Endothelial cell of umbilical vein (primary cell): ENCODE data around the gene LCN12. TPM values are rescaled to one million over a fixed set of nuclear protein-coding genes. Genes with fewer than 3 reads are reported as not detected.

Experiments
- BruUV-seq: library from RNA; stranded (reverse); fragments of 400-500 nt; replicated peaks from 2 replicates; lab custom pipeline; 2021; lab: Mats Ljungman, UMichigan
- CTCF ChIA-PET: fragments of 300-600, 350-600 bp; sonication (Branson Sonifier 250); formaldehyde crosslinking; loops from one replicate; lab custom pipeline; 2021; ENCODE audit warnings: antibody characterized with exemption, inconsistent platforms; lab: Charles Lee
- POLR2A ChIA-PET: fragments of 300-600, 350-600 bp; sonication (Branson Sonifier 250); formaldehyde crosslinking; loops from one replicate; lab custom pipeline; 2021; ENCODE audit warnings: antibody characterized with exemption, inconsistent platforms; lab: Charles Lee
- DNase-seq: peaks from one replicate; pipeline ENCODE4 v3.0.0-alpha.2; 2011; ENCODE audit warnings: low read depth, low spot score
- FAIRE-seq: peaks from 2 replicates; lab custom pipeline; 2011; peaks lifted over from hg19 to GRCh38; lab: Jason Lieb, UNC
- H2AFZ ChIP-seq: 2 replicates; pipeline ENCODE4 v1.6.0; 2012; ENCODE audit warnings: low read depth, low read length, control low read depth, inconsistent platforms
- H3K27ac ChIP-seq: 2 replicates; pipeline ENCODE4 v1.5.1; 2011; ENCODE audit warnings: low read depth, mild to moderate bottlenecking, control low read depth, low read length, moderate library complexity; ENCODE audit not compliant: insufficient read depth
- H3K27me3 ChIP-seq, 2 experiments: 2 replicates each; pipeline versions ENCODE4 v1.6.0 to v1.6.1; 2011; ENCODE audit warnings: low read length in 2 of 2, mixed read lengths in 1 of 2; ENCODE audit not compliant: control insufficient read depth in 2 of 2, insufficient read depth in 2 of 2
- H3K36me3 ChIP-seq, 2 experiments: 2 replicates in 1 of 2; 3 replicates in 1 of 2; pipeline ENCODE4 v1.5.1; 2011; ENCODE audit warnings: low read length in 2 of 2, mild to moderate bottlenecking in 1 of 2, moderate library complexity in 1 of 2; ENCODE audit not compliant: control insufficient read depth in 2 of 2, insufficient read depth in 2 of 2; ENCODE audit errors: extremely low read depth in 1 of 2
- H3K4me1 ChIP-seq: 3 replicates; pipeline ENCODE4 v1.5.1; 2011; ENCODE audit warnings: mild to moderate bottlenecking, low read length; ENCODE audit not compliant: control insufficient read depth, insufficient read depth; ENCODE audit errors: extremely low read depth
- H3K4me2 ChIP-seq: 2 replicates; pipeline ENCODE4 v1.6.1; 2011; ENCODE audit warnings: low read length, control low read depth, mixed read lengths; ENCODE audit not compliant: insufficient read depth
- H3K4me3 ChIP-seq, 3 experiments: fragments of 200-600 bp in 1 of 3; sonication (generic), shearing (Covaris generic) in 1 of 3; replicated peaks in 1 of 3; 2 replicates each; pipeline ENCODE4 v1.5.1; 2011 to 2016; ENCODE audit warnings: control low read depth in 3 of 3, low read length in 3 of 3, mild to moderate bottlenecking in 2 of 3, inconsistent platforms in 1 of 3, low read depth in 1 of 3, moderate library complexity in 1 of 3; ENCODE audit not compliant: insufficient read depth in 1 of 3
- H3K79me2 ChIP-seq: 2 replicates; pipeline ENCODE4 v1.6.0; 2012; ENCODE audit warnings: low read length, inconsistent platforms; ENCODE audit not compliant: control insufficient read depth, insufficient read depth
- H3K9ac ChIP-seq: replicated peaks from 2 replicates; pipeline ENCODE3; 2011; ENCODE audit warnings: low read length, control low read depth; ENCODE audit not compliant: insufficient read depth; ENCODE audit errors: extremely low read depth
- H3K9me1 ChIP-seq: replicated peaks from 3 replicates; pipeline ENCODE4 v1.6.0; 2011; ENCODE audit warnings: mild to moderate bottlenecking, low read length; ENCODE audit not compliant: control insufficient read depth, insufficient read depth; ENCODE audit errors: extremely low read depth
- H3K9me3 ChIP-seq: replicated peaks from 2 replicates; pipeline ENCODE4 v1.5.1; 2012; ENCODE audit warnings: low read length, inconsistent platforms; ENCODE audit not compliant: control insufficient read depth, insufficient read depth
- H4K20me1 ChIP-seq: replicated peaks from 2 replicates; pipeline ENCODE3; 2011; ENCODE audit warnings: mild to moderate bottlenecking, low read length; ENCODE audit not compliant: control insufficient read depth, insufficient read depth; ENCODE audit errors: extremely low read depth
- EZH2 ChIP-seq: IDR thresholded peaks from 2 replicates; pipeline ENCODE4 v1.6.1; 2012; ENCODE audit warnings: borderline replicate concordance, low read depth, mild to moderate bottlenecking, moderate library complexity, low read length, inconsistent platforms; ENCODE audit not compliant: severe bottlenecking
- FOS ChIP-seq: IDR thresholded peaks from 2 replicates; pipeline ENCODE4 v1.6.1; 2011; ENCODE audit warnings: mild to moderate bottlenecking, low read length, moderate library complexity, borderline replicate concordance; ENCODE audit not compliant: insufficient read depth
- GATA2 ChIP-seq: IDR thresholded peaks from 2 replicates; pipeline ENCODE4 v1.7.0; 2011; ENCODE audit warnings: low read depth, mild to moderate bottlenecking, moderate library complexity, mixed read lengths, low read length; ENCODE audit not compliant: insufficient read length, insufficient read depth
- JUN ChIP-seq: IDR thresholded peaks from 2 replicates; pipeline ENCODE4 v1.6.1; 2011; ENCODE audit warnings: borderline replicate concordance, low read depth; ENCODE audit not compliant: insufficient read length, insufficient read depth
- MYC ChIP-seq: IDR thresholded peaks from one replicate; pipeline ENCODE4 v1.6.1; 2011; ENCODE audit warnings: mild to moderate bottlenecking, low read depth, low read length
- POLR2A ChIP-seq: IDR thresholded peaks from 2 replicates; pipeline ENCODE4 v1.6.1; 2012; ENCODE audit warnings: low read depth, mild to moderate bottlenecking, control low read depth, low read length
- POLR2AphosphoS5 ChIP-seq: IDR thresholded peaks from 2 replicates; pipeline ENCODE4 v1.6.1; 2012; ENCODE audit warnings: low read depth, mild to moderate bottlenecking, control low read depth, low read length, moderate library complexity; ENCODE audit not compliant: insufficient read depth
- dilution Hi-C: fragments of 300-500 bp; cut with MboI; formaldehyde crosslinking; loops from one replicate; pipeline ENCODE4 v1.15.0; 2019; ENCODE audit warnings: low sequenced_read_pairs; ENCODE audit not compliant: extremely low pct_ligation_motif_present
- intact Hi-C: fragments of 100-400 bp; cut with micrococcal nuclease; formaldehyde crosslinking; loops from one replicate; pipeline ENCODE4 v1.10.0; 2022
- polyA plus RNA-seq, 4 experiments: library from polyadenylated mRNA; depleted of rRNA in 3 of 4; stranded (reverse) in 3 of 4; unstranded in 1 of 4; fragments of >200 nt; gene quantifications; 2 replicates each; pipeline versions ENCODE4 v1.2.1 to v1.2.3, GENCODE V29; 2011 to 2012; ENCODE audit warnings: missing spikeins in 1 of 4
- total RNA-seq: library from RNA; stranded (reverse); gene quantifications from 2 replicates; pipeline ENCODE4 v1.2.3, GENCODE V29; 2021
- TF ChIP-seq, protein P1 (sequence below): IDR thresholded peaks from 2 replicates; pipeline ENCODE4 v1.6.1; 2011; ENCODE audit not compliant: insufficient read depth, insufficient read length
- TF ChIP-seq, protein P2 (sequence below), 2 donors: IDR thresholded peaks; 1 replicate in 1 of 2; 2 replicates in 1 of 2; pipeline ENCODE4 v1.5.1; 2011; ENCODE audit warnings: low read length in 2 of 2, mild to moderate bottlenecking in 2 of 2, moderate library complexity in 2 of 2, control low read depth in 1 of 2, inconsistent platforms in 1 of 2, low read depth in 1 of 2; ENCODE audit not compliant: insufficient read depth in 1 of 2; ENCODE audit errors: extremely low read depth in 1 of 2

LCN12 gene
- total and polyA plus RNA-seq, 2 donors (not counting 3 experiments of a cell fraction or from before 2014, with no cell fraction given): 0.35 to 0.52 TPM

DNA sequence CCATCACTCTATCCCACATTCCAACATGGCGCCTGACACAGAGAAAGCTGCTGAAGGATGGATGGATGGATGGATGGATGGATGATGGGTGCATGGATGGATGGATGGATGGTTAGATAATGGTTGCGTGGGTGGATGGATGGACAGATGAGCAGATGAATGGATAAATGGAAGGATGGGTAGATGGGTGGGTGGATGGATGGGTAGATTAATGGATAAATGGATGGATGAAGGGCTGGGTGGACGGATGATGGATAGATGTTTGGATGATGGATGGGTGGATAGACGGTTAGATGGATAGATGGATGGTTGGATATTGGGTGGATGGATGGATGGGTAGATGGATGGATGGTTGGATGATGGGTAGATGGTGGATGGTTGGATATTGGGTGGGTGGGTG lies 4.5 kb downstream of the LCN12 start:
- no TSS peak for BruUV-seq
- no peaks in the 10 kb centered on the region for H3K36me3 ChIP-seq
- dilution Hi-C loops (no loop called here), intact Hi-C loops (no loop called here)
- ChIA-PET POLR2A (no interaction called here), CTCF (no interaction called here)
- FAIRE-seq (no peak), DNase-seq (no peak)
- H3K79me2 ChIP-seq: no peaks in the 10 kb centered on the region
- H3K9me1 ChIP-seq: no peaks in the 10 kb centered on the region
- H4K20me1 ChIP-seq: no peaks in the 10 kb centered on the region
- no peaks in the 10 kb centered on the region for H3K4me1 ChIP-seq
- no peaks in the 10 kb centered on the region for H3K27me3 ChIP-seq
- no peak overlapping the region for H3K4me3 ChIP-seq
- H3K9me3 ChIP-seq: no peaks in the 10 kb centered on the region
- TF ChIP-seq EZH2: no peak
- TF ChIP-seq, protein P1, sequence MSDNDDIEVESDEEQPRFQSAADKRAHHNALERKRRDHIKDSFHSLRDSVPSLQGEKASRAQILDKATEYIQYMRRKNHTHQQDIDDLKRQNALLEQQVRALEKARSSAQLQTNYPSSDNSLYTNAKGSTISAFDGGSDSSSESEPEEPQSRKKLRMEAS: no peak
- TF ChIP-seq, protein P2, sequence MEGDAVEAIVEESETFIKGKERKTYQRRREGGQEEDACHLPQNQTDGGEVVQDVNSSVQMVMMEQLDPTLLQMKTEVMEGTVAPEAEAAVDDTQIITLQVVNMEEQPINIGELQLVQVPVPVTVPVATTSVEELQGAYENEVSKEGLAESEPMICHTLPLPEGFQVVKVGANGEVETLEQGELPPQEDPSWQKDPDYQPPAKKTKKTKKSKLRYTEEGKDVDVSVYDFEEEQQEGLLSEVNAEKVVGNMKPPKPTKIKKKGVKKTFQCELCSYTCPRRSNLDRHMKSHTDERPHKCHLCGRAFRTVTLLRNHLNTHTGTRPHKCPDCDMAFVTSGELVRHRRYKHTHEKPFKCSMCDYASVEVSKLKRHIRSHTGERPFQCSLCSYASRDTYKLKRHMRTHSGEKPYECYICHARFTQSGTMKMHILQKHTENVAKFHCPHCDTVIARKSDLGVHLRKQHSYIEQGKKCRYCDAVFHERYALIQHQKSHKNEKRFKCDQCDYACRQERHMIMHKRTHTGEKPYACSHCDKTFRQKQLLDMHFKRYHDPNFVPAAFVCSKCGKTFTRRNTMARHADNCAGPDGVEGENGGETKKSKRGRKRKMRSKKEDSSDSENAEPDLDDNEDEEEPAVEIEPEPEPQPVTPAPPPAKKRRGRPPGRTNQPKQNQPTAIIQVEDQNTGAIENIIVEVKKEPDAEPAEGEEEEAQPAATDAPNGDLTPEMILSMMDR (IDR thresholded peaks at IDR 0.05; ENCODE audit: extremely low read depth in 1 of 2, insufficient read depth in 1 of 2, low read depth in 1 of 2, low read length in 2 of 2): no peak
- no peak for TF ChIP-seq POLR2AphosphoS5
- no peak overlapping the region for H3K9ac ChIP-seq
- no peak overlapping the region for H2AFZ ChIP-seq
- no peak overlapping the region for H3K27ac ChIP-seq
- H3K4me2 ChIP-seq: no peak overlapping the region

DNA sequence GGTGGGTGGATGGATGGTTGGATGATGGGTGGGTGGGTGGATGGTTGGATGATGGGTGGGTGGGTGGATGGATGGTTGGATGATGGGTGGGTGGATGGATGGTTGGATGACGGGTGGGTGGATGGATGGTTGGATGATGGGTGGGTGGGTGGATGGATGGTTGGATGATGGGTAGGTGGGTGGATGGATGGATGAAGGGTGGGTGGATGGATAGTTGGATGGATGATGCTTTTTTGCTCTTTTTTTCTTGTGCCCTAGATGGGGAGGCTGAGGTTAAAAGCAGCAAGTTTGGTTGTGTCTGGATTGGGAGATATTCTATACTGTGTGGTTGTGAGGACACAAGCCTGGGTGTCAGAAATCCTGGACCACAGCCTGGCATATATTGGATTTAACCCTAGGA lies 5.4 kb downstream of the LCN12 start:
- FAIRE-seq: no peak
- TF ChIP-seq MYC: no peak
- no peak for TF ChIP-seq JUN
- TF ChIP-seq EZH2: no peak
- no peak for TF ChIP-seq POLR2AphosphoS5
- TF ChIP-seq, protein P1: no peak
- TF ChIP-seq, protein P2 (IDR thresholded peaks at IDR 0.05; ENCODE audit: extremely low read depth in 1 of 2, insufficient read depth in 1 of 2, low read depth in 1 of 2, low read length in 2 of 2): no peak
- TF ChIP-seq POLR2A: no peak
- TF ChIP-seq GATA2: no peak
- TF ChIP-seq FOS: no peak
- dilution Hi-C loops (no loop called here), intact Hi-C loops (no loop called here)
- Histone ChIP-seq H3K27me3 (no peaks in the 10 kb centered on the region), H3K36me3 (no peaks in the 10 kb centered on the region), H4K20me1 (no peaks in the 10 kb centered on the region), H3K4me3 (no peak overlapping the region), H3K9ac (no peak overlapping the region), H2AFZ (no peak overlapping the region), H3K4me1 (no peaks in the 10 kb centered on the region), H3K9me1 (no peaks in the 10 kb centered on the region), H3K27ac (no peak overlapping the region), H3K9me3 (no peaks in the 10 kb centered on the region), H3K4me2 (no peak overlapping the region), H3K79me2 (no peaks in the 10 kb centered on the region)
- ChIA-PET CTCF (no interaction called here), POLR2A (no interaction called here)
- BruUV-seq: no TSS peak
- DNase-seq: no peak
